HG03432 (cell line): ENCODE measurements around the gene DNAAF9.
"Not testable (repeated sequence)": the region's sequence is repeated elsewhere in the genome, so short reads cannot be mapped to it uniquely, and the experiment has no call there.

Source experiments
- ATAC-seq: cut with Tn5 transposase; IDR thresholded peaks from one replicate; pipeline ENCODE4 v1.9.1; 2021; ENCODE audit warnings: mild to moderate bottlenecking, moderate library complexity; ENCODE audit not compliant: unreplicated experiment

The DNAAF9 gene

DNA sequence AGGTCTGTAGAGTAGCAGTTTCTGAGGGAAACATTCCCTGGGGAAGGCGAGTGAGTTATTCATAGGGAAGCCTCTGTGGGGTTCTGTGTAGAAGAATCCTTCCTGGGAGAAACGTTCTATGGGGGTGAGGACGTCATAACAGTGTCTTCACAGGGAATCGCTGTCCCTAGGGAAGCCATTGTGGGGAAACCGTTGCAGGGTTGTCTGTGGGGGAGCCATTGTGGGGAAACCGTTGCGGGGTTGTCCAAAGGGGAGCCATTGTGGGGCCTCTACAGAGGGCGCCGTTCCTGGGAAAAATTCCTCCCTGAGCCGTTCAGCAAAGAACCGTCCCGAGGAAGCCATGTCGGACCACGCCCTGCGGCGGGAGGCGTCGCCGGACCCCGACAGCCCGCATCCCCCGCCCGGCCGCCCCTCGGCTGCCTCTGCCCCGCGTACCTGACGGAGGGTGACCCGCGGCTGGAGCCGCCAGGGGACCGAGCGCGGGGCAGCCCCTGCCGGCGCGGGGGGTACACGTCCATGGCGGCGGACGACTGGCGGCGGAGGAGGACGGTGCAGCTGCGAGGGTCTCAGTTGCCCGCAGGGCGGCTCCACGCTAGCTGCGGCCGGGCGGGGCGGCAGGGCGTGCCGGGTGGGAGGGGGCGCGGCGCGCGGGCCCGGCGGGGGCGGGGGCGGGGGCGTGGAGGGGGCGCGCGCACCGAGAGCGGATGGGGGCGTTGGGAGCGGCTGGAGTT, at the start of gene DNAAF9:
Gene DNAAF9 (minus strand): TSS at position 630 of the 731 bp plus-strand sequence. CDS start 112 bp downstream, at position 518.
- peak; percentile 57 for ATAC-seq

DNA sequence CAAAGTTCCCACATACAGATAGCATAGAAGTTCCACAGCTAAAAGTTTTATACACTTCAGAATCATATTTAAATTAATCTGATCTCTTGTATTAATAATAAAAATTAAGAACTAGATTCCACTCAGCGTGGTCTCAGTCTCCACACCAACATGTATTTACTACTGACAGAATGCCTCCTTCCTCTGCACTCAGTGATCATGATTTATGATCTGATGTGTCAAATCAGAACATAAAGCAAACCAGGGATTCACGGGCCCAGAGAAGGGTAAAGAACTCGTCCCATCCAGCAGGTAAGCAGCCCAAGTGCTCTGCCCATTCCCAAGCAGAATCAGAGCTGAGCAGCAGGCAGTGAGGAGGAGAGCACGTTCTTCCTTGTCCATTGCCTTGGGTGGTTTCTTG, 49.2 kb upstream of the DNAAF9 start:
- ATAC-seq, result no peak

DNA sequence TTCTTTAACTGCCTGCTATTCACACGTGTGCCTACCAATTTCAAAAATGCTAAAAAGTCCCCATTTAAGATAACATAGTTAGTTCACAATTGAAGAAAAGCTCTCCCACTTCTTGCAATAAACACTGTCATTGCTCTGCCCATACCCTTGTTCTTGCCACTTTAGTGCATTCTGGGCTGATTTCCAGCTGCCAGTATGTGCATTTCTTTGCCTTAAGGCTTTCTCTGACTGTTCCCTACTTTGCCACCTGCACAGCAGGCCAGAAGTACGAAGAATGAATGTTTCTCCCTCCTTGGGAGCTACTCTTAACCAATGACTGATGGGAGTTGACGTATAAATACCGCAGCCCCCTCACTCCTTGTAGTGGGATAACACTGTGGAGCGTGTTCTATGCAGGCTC, 47.4 kb upstream of the DNAAF9 start:
- no peak for ATAC-seq

DNA sequence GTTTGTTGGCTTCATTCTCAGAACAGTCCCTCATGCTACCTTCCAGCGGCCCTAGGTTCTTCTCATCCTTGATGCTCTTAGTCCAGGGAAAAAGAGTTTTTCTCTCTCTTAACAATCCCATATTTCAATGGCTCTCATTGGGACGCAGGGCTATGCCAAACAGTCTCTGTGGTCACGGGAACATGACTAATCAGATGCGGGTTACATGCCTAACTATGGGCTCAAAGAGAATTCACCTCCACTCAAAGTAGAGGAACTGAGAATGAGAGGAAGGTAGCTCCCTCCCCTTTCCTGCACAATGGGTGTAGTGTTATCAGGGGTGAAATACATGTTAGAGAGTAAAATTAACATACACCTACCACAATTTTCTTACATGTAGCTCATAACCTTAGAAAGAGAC, 45.2 kb upstream of the DNAAF9 start:
- peak; percentile 51 for ATAC-seq

DNA sequence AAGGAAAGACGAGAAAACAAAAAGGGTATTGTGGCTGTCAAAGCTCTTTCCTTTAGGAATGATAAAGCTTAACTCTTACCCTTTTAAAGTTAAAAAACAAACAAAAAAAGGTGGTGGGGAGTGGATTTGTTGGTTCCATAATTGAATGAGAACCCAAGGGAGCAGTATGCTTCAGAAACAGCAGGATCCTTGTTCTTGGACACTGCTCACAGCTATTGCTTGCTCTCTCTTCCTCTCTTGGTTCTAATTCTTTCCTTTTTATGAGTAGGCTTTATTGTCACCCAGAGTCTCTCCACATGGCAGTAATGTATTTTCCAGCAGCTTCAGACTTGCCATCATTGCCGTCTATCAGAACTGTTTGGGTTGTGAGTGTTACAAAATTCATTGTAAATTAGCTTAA, 44.7 kb upstream of the DNAAF9 start:
- ATAC-seq, result no peak

DNA sequence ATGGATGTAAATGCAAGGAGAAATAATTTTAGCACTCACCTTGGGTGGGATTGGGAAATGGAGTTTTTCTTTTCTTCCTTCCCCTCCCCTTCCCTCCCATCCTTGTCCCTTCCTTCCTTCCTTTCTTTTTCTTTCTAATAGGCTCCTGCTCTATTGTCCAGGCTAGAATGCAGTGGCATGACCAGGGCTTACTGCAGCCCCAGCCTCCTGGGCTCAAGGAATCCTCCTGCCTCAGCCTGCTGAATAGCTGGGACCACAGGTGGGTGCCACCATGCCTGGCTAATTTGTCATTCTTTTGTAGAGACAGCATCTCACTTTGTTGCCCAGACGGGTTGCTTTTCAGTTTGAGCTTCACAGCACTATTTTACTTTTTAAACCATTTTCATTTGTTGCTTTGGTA, 41.9 kb upstream of the DNAAF9 start:
- no peak for ATAC-seq

DNA sequence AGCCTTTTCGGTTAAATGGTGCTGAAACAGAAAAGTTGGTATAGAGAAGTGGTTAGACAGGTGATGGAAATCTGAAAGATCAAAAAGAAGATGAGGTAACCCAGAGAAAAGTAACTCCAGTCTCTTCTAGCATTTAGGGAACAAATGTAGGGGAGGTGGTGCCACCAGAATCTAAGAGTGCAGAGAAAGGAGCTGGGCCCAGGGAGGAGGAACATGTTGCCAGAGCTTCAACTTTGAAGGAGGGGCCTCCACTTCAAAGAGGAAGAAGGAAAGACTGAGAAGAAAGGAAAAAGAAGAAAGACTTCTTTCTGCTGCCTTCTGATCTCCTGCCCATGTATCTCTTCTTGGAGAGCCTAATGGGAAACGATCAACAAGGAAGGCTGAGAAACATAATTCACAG, 39.9 kb upstream of the DNAAF9 start:
- no peak for ATAC-seq

DNA sequence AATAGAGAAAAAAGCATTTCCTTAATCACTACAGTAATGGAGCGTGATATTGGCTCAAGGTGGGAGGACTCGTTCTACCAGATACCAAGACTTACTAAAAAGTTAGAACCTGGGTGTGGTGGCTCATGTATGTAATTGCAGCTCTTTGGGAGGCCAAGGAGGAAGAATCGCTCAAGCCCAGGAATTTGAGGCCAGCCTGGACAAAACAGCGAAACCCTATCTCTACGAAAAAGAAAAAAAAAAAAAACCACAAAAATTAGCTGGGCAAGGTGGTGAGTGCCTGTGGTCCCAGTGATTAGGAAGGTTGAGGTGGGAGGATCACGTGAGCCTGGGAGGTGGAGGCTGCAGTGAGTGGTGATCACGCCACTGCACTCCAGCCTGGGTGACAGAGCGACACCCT, 39.3 kb upstream of the DNAAF9 start:
- no peak for ATAC-seq

DNA sequence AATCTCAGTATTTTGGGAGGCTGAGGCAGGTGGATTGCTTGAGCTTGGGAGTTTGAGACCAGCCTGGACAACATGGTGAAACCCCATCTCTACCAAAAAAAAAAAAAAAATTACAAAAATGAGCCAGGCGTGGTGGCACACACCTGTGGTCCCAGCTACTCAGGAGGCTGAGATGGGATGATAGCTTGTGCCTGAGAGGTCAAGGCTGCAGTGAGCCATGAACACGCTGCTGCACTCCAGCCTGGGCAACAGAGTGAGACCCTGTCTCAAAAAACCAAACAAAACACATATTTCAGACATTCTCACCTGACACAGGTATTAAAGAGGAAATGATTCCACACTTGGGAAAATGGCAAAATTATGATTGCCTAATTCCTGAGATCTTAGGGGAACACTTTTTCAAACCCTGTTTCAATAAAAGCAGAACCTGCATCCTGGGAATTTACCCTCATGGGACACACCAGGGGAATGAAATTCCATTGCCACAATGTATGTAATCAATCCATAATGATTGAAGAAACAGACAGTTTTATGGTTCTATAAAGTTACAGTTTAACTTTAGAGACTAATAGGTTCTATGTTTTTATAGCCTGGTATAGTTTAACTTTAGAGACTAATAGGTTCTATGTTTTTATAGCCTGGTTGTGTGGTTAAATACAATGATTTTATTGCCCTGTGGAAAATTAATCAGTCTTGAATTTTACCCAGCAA, 29.6 kb upstream of the DNAAF9 start:
- ATAC-seq, result no peak

DNA sequence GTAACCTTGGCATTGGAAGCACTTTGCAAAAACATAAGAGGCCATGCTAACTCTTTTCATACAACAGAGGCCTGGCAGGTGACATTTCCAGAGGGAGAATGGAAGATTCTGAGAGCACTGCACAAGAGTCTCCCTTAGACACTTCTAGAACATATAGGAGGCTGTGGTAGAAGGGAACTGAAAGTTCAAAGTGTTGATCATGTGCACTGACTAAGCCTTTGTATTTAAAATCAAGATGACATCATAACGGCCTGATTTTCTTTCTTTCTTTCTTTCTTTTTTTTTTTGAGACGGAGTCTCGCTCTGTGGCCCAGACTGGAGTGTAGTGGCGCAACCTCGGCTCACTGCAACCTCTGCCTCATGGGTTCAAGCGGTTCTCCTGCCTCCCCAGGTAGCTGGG, 26.8 kb upstream of the DNAAF9 start:
- no peak for ATAC-seq

DNA sequence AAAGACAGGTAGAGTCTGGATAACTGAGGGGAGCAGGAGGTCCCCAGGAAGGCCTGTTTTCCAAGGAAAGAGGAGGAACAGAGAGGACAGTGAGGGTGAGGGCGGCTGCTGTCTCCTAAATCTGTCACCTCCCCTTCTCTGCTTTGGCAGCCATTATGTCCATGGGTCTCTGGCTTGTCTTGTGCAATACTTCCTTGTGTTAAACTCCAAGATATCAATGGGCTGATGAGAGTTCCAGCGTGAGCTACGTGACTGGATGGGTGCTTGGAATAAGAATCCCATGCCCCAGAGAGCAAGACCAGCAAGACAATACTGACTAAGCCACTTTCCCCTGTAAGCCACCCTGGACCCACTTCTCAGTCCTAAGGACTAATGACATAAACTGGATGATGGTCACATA, 26.3 kb upstream of the DNAAF9 start:
- ATAC-seq, result no peak

DNA sequence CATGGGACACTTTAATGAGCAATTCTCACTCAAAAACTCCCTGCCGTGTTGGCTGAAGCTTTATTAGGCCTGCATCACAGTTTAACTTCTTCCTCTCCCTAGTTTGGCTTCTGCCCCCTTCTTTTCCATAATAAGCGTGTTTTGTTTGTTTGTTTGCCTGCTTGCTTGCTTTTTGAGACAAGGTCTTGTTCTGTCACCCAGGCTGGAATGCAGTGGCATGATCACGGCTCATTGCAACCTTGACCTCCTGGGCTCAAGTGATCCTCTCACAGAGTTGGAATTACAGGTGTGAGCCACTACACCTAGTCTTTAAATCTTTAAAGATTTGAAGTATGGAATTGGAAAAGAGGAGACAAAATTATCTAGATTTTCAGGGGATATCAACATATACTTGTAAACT, 25.4 kb upstream of the DNAAF9 start:
- no peak for ATAC-seq

DNA sequence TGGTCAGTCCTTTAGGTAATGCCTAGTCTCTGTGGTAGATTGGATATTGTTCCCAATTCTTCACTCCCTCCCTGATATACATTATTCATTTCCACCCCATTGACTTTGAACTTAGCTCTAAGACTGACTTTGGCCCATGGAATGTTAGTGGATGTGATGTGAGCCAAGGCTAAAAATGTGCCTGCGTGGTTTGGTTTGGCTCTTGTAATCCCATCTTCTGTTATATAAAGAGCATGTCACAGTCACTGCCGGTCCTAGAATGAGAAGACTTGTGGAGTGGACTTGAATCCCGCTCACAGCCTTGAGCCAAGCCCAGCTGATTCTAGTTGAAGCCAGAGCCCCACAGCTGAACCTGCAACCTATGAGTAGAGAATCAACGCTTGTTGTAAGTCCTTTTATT, 23.6 kb upstream of the DNAAF9 start:
- no peak for ATAC-seq

DNA sequence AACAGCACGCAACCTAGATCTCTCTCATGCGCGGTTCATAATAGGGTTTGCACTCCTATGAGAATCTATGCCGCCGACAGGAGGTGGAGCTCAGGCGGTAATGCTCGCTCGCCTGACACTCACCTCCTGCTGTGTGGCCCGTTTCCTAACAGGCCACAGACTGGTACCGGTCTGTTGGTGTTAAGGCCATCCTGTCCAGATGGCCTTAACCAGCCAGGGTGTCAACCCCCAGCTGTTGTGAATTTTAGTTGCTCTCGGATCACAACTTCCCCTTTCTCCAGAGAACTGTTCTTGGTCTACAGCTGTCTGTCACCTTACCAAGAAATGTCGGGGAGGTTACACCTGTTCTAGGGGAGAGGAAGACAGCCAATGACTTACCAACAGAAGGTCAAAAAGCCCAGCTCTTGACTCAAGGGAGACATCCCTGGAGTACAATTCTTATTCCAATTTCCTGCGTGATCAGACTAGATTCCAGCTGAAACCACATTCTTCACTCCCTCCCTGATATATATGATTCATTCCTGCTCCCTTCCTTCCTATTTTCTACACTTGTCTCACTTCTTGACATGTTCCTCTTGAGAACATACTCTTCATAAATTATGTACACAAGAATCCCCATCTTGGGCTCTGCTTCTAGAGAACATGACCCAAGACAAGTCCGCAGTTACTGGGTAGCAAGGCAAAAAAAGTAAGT, 23.1 kb upstream of the DNAAF9 start:
- ATAC-seq, result peak; percentile 90

DNA sequence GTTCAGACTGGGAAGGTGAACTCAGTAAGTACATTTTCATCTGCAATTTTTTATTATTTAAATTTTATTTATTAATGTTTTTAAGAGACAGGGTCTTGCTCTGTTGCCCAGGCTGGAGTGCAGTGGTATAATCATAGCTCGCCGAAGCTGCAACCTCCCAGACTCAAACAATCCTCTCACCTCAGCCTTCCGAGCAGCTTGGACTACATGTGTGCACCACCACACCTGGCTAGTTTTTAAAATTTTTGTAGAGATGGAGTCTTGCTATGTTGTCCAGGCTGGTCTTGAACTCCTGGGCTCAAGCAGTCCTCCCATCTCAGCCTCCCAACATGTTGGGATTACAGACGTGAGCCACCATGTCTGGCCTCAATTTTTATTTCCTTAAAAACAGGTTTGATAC, 19.3 kb upstream of the DNAAF9 start:
- ATAC-seq, result not testable (repeated sequence)

DNA sequence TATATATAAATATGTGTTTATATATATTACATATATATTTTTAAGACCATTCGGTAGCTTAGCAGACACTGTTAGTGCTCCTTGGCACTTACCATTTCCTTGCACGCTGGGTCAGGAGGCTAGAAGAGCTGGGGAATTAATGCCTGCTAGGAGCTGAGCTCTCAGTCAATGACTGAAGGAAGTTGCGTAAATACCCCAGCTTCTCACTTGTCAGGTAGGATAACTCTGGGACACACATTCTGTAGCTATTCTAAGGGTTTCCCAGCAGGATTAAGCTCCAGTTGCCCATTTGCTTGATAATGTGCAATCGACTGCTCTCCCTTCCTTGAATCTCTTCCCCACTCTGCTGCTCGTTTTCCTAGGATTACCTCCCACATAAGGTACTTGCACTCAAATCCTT, 15.7 kb upstream of the DNAAF9 start:
- no peak for ATAC-seq

DNA sequence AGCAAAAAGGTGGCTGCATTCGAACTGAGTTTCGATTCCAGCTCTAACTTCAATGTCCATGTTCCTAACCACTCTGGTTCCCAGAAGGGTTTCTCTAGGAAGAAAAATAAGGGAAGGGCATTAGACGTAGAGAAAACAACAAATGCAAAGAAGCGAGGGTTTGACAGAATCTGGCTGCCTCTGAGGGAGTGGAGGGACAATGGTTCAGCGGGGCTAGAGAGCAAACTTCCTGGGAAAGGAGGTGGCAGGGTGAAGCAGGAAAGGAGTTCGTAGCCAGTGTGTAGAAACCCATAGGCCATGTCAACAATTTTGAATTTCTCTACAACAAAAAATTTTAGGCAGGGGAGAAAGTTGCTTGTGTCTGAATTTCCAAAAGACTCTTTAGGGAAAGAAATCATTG, 14.5 kb upstream of the DNAAF9 start:
- no peak for ATAC-seq

DNA sequence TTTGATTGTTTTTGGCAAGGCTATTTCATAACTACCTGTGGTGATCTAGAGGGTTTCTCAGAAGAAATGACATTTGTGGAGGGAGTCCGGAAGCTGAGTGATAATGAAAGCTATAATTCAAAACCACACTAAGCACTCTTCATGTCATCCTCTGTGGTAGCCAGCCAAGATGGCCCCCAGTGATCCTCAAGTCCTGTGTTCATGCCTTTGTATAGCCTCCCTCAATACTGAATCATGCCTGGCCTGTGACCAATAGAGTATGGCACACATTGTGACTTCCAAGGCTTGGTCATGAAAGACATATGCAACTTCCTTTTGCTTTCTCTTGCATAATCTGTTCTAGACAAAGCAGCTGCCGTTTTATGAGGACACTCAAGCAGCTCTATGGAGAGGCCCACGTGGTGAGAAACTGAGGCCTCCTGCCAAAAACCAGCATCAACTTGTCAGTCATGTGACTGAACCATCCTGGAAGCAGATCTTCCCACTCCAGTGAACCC, 12.8 kb upstream of the DNAAF9 start:
- ATAC-seq, result peak; percentile 97

DNA sequence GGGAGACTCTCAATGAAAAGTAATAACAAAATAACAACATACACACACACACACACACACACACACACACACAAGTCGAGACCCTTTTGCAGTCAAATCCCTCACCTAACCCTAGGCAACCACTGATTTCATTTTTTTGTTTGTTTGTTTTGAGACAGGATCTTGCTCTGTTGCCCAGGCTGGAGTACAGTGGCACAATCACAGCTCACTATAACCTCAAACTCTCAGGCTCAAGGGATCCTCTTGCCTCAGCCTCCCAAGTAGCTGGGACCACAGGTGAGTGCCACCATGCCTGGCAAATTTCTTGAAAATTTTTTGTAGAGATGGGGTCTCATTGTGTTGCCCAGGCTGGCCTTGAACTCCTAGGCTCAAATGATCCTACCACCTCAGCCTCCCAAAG, 10.7 kb upstream of the DNAAF9 start:
- not testable (repeated sequence) for ATAC-seq

DNA sequence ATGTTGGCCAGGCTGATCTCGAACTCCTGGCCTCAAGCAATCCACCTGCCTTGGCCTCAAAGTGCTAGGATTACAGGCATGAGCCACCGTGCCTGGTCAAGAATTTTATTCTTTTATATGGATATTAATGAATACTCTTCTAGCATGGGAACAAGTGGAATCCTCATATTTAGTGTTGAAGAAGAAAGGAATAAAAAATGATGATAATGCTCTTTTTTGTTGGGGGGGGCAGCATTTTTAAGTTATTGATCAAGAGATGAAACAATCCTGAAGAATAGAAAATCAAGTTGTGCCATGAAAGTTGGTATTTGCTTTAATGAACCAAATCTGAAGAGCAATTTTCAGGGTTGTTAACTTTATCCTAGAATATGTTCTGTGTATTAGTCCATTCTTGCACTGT, 6.7 kb upstream of the DNAAF9 start:
- ATAC-seq, result no peak

DNA sequence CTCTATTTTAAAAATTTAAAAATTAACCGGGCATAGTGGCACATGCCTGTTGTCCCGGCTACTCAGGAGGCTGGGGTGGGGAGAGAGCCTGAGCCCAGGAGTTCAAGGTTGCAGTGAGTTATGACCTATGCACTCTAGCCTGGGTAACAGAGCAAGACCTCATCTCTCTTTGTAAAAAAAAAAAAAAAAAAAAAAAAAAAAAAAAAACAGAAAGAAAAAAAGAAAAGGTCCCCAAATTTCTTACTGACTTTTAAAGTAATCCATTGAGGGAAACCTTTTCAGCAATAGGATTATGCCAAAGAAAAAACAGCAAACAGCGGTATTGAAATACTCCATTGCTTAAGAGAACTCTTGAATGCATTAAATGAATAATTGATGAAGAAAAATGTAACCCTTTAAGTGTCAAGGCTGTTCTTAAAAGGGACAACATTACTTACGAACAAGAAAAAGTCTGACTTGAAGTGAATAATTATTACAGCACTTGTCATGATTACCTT, 6.0 kb upstream of the DNAAF9 start:
- ATAC-seq, result no peak
